ENCODE measurements around the gene TAL2. TPM values are rescaled to one million over a fixed set of nuclear protein-coding genes. Genes with fewer than 3 reads are reported as not detected.

The TAL2 gene
- polyA plus RNA-seq, 1 of the 3 experiments (the other 2 are of a cell fraction) = 0.15 TPM

DNA sequence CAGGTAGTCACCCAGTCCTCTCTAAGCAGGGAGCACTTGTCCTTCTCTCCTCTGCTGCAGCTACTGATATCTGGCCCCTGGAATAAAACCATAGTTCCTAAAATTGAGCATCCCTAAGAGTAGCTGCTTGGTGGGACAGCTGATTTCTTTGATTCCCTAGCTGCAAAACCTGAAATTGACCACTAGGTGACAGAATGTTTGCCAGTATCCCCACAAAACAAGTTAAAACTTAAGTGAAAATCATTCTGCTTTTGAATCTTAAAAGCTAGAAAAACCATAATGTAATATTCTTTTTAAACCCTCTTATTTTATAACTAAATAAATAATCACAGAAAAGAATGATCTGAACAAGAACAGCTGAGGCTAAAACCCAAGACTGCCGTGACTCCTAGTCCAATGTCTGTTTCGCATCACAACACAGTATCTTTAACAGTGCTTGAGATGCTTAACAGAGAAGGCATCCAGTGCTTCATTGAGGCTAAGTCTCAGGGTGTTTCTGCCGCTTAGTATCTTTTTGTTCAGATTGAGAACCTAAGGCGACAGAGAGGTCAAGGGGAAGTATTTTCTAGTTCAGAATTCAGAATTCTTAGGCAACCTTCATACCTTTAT lies 24.4 kb upstream of the TAL2 start:
- ChIA-PET CTCF (interaction anchor here (0.7 to 2.9 kb wide), 7 partner anchors 10 to 1076 kb away, joined by 3 to 10 read pairs (median 4); no protein-coding TSS in a partner anchor), POLR2A (no interaction called here)
- H3K9ac ChIP-seq = no peak overlapping the region
- WGBS (ENCODE audit: low lambda C conversion rate) = 95% methylated on average over 4 of the region's 4 CpGs
- H3K4me1 ChIP-seq (ENCODE audit: control insufficient read depth in 1 of 2, insufficient read depth in 2 of 2, low read depth in 1 of 2, low read length in 1 of 2) = no peaks in the 10 kb centered on the region
- TF ChIP-seq, protein P1, sequence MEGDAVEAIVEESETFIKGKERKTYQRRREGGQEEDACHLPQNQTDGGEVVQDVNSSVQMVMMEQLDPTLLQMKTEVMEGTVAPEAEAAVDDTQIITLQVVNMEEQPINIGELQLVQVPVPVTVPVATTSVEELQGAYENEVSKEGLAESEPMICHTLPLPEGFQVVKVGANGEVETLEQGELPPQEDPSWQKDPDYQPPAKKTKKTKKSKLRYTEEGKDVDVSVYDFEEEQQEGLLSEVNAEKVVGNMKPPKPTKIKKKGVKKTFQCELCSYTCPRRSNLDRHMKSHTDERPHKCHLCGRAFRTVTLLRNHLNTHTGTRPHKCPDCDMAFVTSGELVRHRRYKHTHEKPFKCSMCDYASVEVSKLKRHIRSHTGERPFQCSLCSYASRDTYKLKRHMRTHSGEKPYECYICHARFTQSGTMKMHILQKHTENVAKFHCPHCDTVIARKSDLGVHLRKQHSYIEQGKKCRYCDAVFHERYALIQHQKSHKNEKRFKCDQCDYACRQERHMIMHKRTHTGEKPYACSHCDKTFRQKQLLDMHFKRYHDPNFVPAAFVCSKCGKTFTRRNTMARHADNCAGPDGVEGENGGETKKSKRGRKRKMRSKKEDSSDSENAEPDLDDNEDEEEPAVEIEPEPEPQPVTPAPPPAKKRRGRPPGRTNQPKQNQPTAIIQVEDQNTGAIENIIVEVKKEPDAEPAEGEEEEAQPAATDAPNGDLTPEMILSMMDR (IDR thresholded peaks at IDR 0.05) = peak; percentile 58
- TF ChIP-seq MEF2A (IDR thresholded peaks at IDR 0.05; ENCODE audit: borderline replicate concordance, low read depth) (no peak), SMC3 (IDR thresholded peaks at IDR 0.05; ENCODE audit: low read depth, low read length) (peak; percentile 22; the same call in 1 of the 2 replicates), RAD21 (IDR thresholded peaks at IDR 0.05; ENCODE audit: low read length) (peak; percentile 12; the same call in 1 of the 2 replicates)
- no peaks in the 10 kb centered on the region for H3K9me2 ChIP-seq
- no peak overlapping the region for H3K4me3 ChIP-seq (ENCODE audit: low read depth in 2 of 2, low read length in 1 of 2)
- H3K79me2 ChIP-seq (ENCODE audit: insufficient read depth) = no peaks in the 10 kb centered on the region
- H3F3A ChIP-seq (replicated peaks; ENCODE audit: insufficient read depth) = no peaks in the 10 kb centered on the region
- peaks cover 9 to 17% of the 10 kb centered on the region in 2 experiments for H3K36me3 ChIP-seq (replicated peaks in 1 of 2; ENCODE audit: control insufficient read depth in 1 of 2, insufficient read depth in 2 of 2, low read length in 1 of 2)
- no peak overlapping the region for H3K27ac ChIP-seq (ENCODE audit: low read depth in 2 of 2, low read length in 1 of 2)
- H3K9me3 ChIP-seq = 0 out of 2 replicates have a peak, but pooled peaks cover 6% of the 10 kb centered on the region
- no peak overlapping the region for H3K4me2 ChIP-seq
- H2AFZ ChIP-seq (ENCODE audit: low read depth) = no peak overlapping the region
- no peak for DNase-seq
- H4K20me1 ChIP-seq (ENCODE audit: insufficient read depth) = no peaks in the 10 kb centered on the region
- no peaks in the 10 kb centered on the region for H3K27me3 ChIP-seq (ENCODE audit: insufficient read depth)

- H3K27ac ChIP-seq (ENCODE audit: low read depth in 2 of 2, low read length in 1 of 2) = no peak overlapping the region
- no peaks in the 10 kb centered on the region for H3K4me1 ChIP-seq (ENCODE audit: control insufficient read depth in 1 of 2, insufficient read depth in 2 of 2, low read depth in 1 of 2, low read length in 1 of 2)
- no peak overlapping the region for H3K9ac ChIP-seq
- H3K36me3 ChIP-seq (replicated peaks in 1 of 2; ENCODE audit: control insufficient read depth in 1 of 2, insufficient read depth in 2 of 2, low read length in 1 of 2) = peaks cover 9 to 17% of the 10 kb centered on the region in 2 experiments
- no peak overlapping the region for H2AFZ ChIP-seq (ENCODE audit: low read depth)
- H3K4me3 ChIP-seq (ENCODE audit: low read depth in 2 of 2, low read length in 1 of 2) = no peak overlapping the region
- H3K27me3 ChIP-seq (ENCODE audit: insufficient read depth) = no peaks in the 10 kb centered on the region
- ChIA-PET CTCF (no interaction called here), POLR2A (no interaction called here)
- 0 out of 2 replicates have a peak, but pooled peaks cover 6% of the 10 kb centered on the region for H3K9me3 ChIP-seq
- no peaks in the 10 kb centered on the region for H3K79me2 ChIP-seq (ENCODE audit: insufficient read depth)
- no peaks in the 10 kb centered on the region for H4K20me1 ChIP-seq (ENCODE audit: insufficient read depth)
- H3K9me2 ChIP-seq = no peaks in the 10 kb centered on the region
- H3F3A ChIP-seq (replicated peaks; ENCODE audit: insufficient read depth) = no peaks in the 10 kb centered on the region
- no peak for DNase-seq
- H3K4me2 ChIP-seq = no peak overlapping the region
- TF ChIP-seq, protein P2, sequence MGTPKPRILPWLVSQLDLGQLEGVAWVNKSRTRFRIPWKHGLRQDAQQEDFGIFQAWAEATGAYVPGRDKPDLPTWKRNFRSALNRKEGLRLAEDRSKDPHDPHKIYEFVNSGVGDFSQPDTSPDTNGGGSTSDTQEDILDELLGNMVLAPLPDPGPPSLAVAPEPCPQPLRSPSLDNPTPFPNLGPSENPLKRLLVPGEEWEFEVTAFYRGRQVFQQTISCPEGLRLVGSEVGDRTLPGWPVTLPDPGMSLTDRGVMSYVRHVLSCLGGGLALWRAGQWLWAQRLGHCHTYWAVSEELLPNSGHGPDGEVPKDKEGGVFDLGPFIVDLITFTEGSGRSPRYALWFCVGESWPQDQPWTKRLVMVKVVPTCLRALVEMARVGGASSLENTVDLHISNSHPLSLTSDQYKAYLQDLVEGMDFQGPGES (IDR thresholded peaks at IDR 0.05; ENCODE audit: low read depth, low read length) = no peak
- no peak for TF ChIP-seq EP300 (IDR thresholded peaks at IDR 0.05; ENCODE audit: borderline replicate concordance in 1 of 2, low read depth in 1 of 2, low read length in 1 of 2)
- TF ChIP-seq, protein P3, sequence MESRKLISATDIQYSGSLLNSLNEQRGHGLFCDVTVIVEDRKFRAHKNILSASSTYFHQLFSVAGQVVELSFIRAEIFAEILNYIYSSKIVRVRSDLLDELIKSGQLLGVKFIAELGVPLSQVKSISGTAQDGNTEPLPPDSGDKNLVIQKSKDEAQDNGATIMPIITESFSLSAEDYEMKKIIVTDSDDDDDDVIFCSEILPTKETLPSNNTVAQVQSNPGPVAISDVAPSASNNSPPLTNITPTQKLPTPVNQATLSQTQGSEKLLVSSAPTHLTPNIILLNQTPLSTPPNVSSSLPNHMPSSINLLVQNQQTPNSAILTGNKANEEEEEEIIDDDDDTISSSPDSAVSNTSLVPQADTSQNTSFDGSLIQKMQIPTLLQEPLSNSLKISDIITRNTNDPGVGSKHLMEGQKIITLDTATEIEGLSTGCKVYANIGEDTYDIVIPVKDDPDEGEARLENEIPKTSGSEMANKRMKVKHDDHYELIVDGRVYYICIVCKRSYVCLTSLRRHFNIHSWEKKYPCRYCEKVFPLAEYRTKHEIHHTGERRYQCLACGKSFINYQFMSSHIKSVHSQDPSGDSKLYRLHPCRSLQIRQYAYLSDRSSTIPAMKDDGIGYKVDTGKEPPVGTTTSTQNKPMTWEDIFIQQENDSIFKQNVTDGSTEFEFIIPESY (IDR thresholded peaks at IDR 0.05; ENCODE audit: borderline replicate concordance, low read depth) = no peak
- TF ChIP-seq, protein P1 (IDR thresholded peaks at IDR 0.05) = no peak
- no peak for TF ChIP-seq MEF2A (IDR thresholded peaks at IDR 0.05; ENCODE audit: borderline replicate concordance, low read depth)
- no peak for TF ChIP-seq GATA2 (CRISPR knock-in tag; IDR thresholded peaks at IDR 0.05)
- TF ChIP-seq GABPA (IDR thresholded peaks at IDR 0.05; ENCODE audit: low read depth) = no peak
- TF ChIP-seq RAD21 (IDR thresholded peaks at IDR 0.05; ENCODE audit: low read length) = no peak
- no peak for TF ChIP-seq POLR2AphosphoS5 (IDR thresholded peaks at IDR 0.05; ENCODE audit: low read depth, low read length)
- TF ChIP-seq, protein P4, sequence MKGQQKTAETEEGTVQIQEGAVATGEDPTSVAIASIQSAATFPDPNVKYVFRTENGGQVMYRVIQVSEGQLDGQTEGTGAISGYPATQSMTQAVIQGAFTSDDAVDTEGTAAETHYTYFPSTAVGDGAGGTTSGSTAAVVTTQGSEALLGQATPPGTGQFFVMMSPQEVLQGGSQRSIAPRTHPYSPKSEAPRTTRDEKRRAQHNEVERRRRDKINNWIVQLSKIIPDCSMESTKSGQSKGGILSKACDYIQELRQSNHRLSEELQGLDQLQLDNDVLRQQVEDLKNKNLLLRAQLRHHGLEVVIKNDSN (IDR thresholded peaks at IDR 0.05; ENCODE audit: borderline replicate concordance, low read depth) = no peak
- TF ChIP-seq YY1 (IDR thresholded peaks at IDR 0.05; ENCODE audit: low read depth) = no peak
- no peak for TF ChIP-seq ELF1 (IDR thresholded peaks at IDR 0.05)
- TF ChIP-seq NRF1 (IDR thresholded peaks at IDR 0.05; ENCODE audit: low read depth, low read length) = no peak
- TF ChIP-seq JUND (IDR thresholded peaks at IDR 0.05) = no peak
- TF ChIP-seq RCOR1 (IDR thresholded peaks at IDR 0.05; ENCODE audit: low read length) = no peak
- TF ChIP-seq TEAD4 (IDR thresholded peaks at IDR 0.05; ENCODE audit: borderline replicate concordance, insufficient read depth) = no peak
- no peak for TF ChIP-seq USF2 (IDR thresholded peaks at IDR 0.05; ENCODE audit: borderline replicate concordance, low read depth, low read length)
- TF ChIP-seq TCF12 (IDR thresholded peaks at IDR 0.05) = no peak
Observed at GRCh38 chr9:105639936-105640335, 22.3 kb upstream of the TAL2 start.
